IMR-90 (cell line): ENCODE results near the gene TBC1D22B.

Experiments used
- MAFK ChIP-seq: IDR thresholded peaks from 2 replicates; pipeline ENCODE4 v1.6.1; 2012; ENCODE audit warnings: low read depth, low read length, improper control_type of control experiment
- NFE2L2 ChIP-seq: fragments of 150-350 bp; IDR thresholded peaks from 2 replicates; pipeline ENCODE4 v1.6.1; 2016; ENCODE audit warnings: low read depth, mild to moderate bottlenecking, low read length
- POLR2A ChIP-seq: IDR thresholded peaks from 2 replicates; pipeline ENCODE4 v1.6.1; 2012; ENCODE audit warnings: mild to moderate bottlenecking, low read depth, low read length
- RAD21 ChIP-seq: IDR thresholded peaks from 2 replicates; pipeline ENCODE4 v1.6.1; 2012; ENCODE audit warnings: low read length, improper control_type of control experiment
- RCOR1 ChIP-seq: IDR thresholded peaks from 2 replicates; pipeline ENCODE4 v1.6.1; 2012; ENCODE audit warnings: mild to moderate bottlenecking, low read length, improper control_type of control experiment; ENCODE audit not compliant: insufficient replicate concordance
- SMC3 ChIP-seq: fragments of 150-350 bp; IDR thresholded peaks from 2 replicates; pipeline ENCODE4 v1.6.1; 2016; ENCODE audit warnings: low read depth, mild to moderate bottlenecking, antibody characterized with exemption, low read length, moderate library complexity
- TF ChIP-seq, protein P1 (sequence below): conservative IDR thresholded peaks from 2 replicates; pipeline ENCODE4 v1.5.1; 2012; ENCODE audit warnings: mild to moderate bottlenecking, low read depth, low read length, improper control_type of control experiment
- TF ChIP-seq, protein P2 (sequence below): fragments of 150-350 bp; IDR thresholded peaks from 2 replicates; pipeline ENCODE4 v1.6.1; 2017; ENCODE audit warnings: mild to moderate bottlenecking, antibody characterized with exemption, low read length, low read depth

DNA sequence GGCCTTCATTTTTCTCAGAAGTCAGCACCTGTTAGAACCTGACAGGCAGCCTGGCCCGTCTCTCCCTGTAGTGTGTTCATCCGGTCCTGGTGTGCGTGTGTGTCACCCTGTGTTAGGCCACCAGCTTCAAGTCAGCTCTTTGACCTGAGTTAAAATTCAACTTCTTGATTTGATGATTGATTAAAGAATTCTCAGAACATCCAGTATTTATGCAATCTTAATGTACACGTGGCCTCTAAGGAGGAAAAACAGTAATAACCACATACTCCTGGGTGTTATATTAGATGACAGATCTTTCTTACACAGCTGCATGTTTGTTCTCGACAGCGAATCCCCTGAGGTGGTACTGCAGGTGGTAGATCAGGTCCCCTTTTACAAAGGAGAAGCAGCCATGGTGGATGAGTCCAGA, 19.4 kb downstream of the TBC1D22B start:
- TF ChIP-seq, protein P1, sequence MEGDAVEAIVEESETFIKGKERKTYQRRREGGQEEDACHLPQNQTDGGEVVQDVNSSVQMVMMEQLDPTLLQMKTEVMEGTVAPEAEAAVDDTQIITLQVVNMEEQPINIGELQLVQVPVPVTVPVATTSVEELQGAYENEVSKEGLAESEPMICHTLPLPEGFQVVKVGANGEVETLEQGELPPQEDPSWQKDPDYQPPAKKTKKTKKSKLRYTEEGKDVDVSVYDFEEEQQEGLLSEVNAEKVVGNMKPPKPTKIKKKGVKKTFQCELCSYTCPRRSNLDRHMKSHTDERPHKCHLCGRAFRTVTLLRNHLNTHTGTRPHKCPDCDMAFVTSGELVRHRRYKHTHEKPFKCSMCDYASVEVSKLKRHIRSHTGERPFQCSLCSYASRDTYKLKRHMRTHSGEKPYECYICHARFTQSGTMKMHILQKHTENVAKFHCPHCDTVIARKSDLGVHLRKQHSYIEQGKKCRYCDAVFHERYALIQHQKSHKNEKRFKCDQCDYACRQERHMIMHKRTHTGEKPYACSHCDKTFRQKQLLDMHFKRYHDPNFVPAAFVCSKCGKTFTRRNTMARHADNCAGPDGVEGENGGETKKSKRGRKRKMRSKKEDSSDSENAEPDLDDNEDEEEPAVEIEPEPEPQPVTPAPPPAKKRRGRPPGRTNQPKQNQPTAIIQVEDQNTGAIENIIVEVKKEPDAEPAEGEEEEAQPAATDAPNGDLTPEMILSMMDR = no peak
- no peak for TF ChIP-seq POLR2A
- no peak for TF ChIP-seq RCOR1
- TF ChIP-seq, protein P2, sequence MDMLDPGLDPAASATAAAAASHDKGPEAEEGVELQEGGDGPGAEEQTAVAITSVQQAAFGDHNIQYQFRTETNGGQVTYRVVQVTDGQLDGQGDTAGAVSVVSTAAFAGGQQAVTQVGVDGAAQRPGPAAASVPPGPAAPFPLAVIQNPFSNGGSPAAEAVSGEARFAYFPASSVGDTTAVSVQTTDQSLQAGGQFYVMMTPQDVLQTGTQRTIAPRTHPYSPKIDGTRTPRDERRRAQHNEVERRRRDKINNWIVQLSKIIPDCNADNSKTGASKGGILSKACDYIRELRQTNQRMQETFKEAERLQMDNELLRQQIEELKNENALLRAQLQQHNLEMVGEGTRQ = no peak
- no peak for TF ChIP-seq NFE2L2
- no peak for TF ChIP-seq RAD21
- TF ChIP-seq MAFK = no peak
- TF ChIP-seq SMC3 = no peak
